Suprapubic skin (tissue), 4 donors: ENCODE results near the gene PXMP4. TPM values are rescaled to one million over a fixed set of nuclear protein-coding genes. Genes with fewer than 3 reads are reported as not detected.

ENCODE experiments used
- DNase-seq, 2 donors: peaks; one replicate each; pipeline ENCODE4 v3.0.0-alpha.2; 2019; ENCODE audit warnings: low spot score in 2 of 2
- H3K27ac ChIP-seq: fragments of 200-600 bp; sonication (generic); one replicate; pipeline ENCODE4 v1.5.1; 2019
- H3K27me3 ChIP-seq: fragments of 200-600 bp; sonication (generic); one replicate; pipeline ENCODE4 v1.5.1; 2019
- H3K36me3 ChIP-seq: fragments of 200-600 bp; sonication (generic); one replicate; pipeline ENCODE4 v1.5.1; 2019
- H3K4me1 ChIP-seq: fragments of 200-600 bp; sonication (generic); one replicate; pipeline ENCODE4 v1.5.1; 2019
- H3K4me3 ChIP-seq: fragments of 200-600 bp; sonication (generic); one replicate; pipeline ENCODE4 v1.5.1; 2019; ENCODE audit warnings: mild to moderate bottlenecking
- H3K9me3 ChIP-seq: fragments of 200-600 bp; sonication (generic); one replicate; pipeline ENCODE4 v1.5.1; 2019
- EP300 ChIP-seq: sonication (generic); formaldehyde crosslinking; IDR thresholded peaks from one replicate; pipeline ENCODE4 v1.6.1; 2017; ENCODE audit warnings: antibody characterized with exemption
- POLR2A ChIP-seq, 2 donors: fragments of 450-650 bp; IDR thresholded peaks; one replicate each; pipeline ENCODE4 v1.6.1; 2017; ENCODE audit warnings: antibody characterized with exemption in 2 of 2, mild to moderate bottlenecking in 2 of 2, moderate library complexity in 2 of 2
- POLR2AphosphoS5 ChIP-seq, 3 donors: sonication (generic); formaldehyde crosslinking; IDR thresholded peaks; one replicate each; pipeline ENCODE4 v1.6.1; 2017; ENCODE audit warnings: antibody characterized with exemption in 3 of 3
- WGBS: methylation state at CpG from one replicate; pipeline ENCODE4 v1.1.5; 2018; 5-methylcytosine and 5-hydroxymethylcytosine counted together
- total RNA-seq, 4 donors: library from RNA; depleted of rRNA; stranded (reverse); fragments of >200 nt; gene quantifications; one replicate each; pipeline ENCODE4 v1.1.0, GENCODE V29; 2016
- TF ChIP-seq, protein P1 (sequence below), 2 donors: fragments of 200-600 bp in 1 of 2; fragments of 450-650 bp in 1 of 2; sonication (generic) in 1 of 2; IDR thresholded peaks; one replicate each; pipeline ENCODE4 v1.5.1; 2016 to 2019; ENCODE audit warnings: antibody characterized with exemption in 2 of 2, mild to moderate bottlenecking in 1 of 2, moderate library complexity in 1 of 2

The PXMP4 gene
- total RNA-seq, 4 donors from 2014 or later, result 8.7 to 32.4 (median 24.3) TPM

GRCh38 chr20:33656783-33657703 is 63.1 kb downstream of the PXMP4 start:
- H3K4me1 ChIP-seq, result peaks cover 27% of the 10 kb centered on the region
- H3K27me3 ChIP-seq, result no peaks in the 10 kb centered on the region
- H3K9me3 ChIP-seq, result no peaks in the 10 kb centered on the region
- H3K27ac ChIP-seq, result no peak overlapping the region
- no peak overlapping the region for H3K4me3 ChIP-seq
- WGBS, result 94% methylated on average over 7 of the region's 17 CpGs
- DNase-seq, result no peak
- TF ChIP-seq POLR2A (IDR thresholded peaks at IDR 0.05) (no peak), POLR2AphosphoS5 (IDR thresholded peaks at IDR 0.05) (no peak), EP300 (no peak)
- TF ChIP-seq, protein P1, sequence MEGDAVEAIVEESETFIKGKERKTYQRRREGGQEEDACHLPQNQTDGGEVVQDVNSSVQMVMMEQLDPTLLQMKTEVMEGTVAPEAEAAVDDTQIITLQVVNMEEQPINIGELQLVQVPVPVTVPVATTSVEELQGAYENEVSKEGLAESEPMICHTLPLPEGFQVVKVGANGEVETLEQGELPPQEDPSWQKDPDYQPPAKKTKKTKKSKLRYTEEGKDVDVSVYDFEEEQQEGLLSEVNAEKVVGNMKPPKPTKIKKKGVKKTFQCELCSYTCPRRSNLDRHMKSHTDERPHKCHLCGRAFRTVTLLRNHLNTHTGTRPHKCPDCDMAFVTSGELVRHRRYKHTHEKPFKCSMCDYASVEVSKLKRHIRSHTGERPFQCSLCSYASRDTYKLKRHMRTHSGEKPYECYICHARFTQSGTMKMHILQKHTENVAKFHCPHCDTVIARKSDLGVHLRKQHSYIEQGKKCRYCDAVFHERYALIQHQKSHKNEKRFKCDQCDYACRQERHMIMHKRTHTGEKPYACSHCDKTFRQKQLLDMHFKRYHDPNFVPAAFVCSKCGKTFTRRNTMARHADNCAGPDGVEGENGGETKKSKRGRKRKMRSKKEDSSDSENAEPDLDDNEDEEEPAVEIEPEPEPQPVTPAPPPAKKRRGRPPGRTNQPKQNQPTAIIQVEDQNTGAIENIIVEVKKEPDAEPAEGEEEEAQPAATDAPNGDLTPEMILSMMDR (IDR thresholded peaks at IDR 0.05), result no peak
- H3K36me3 ChIP-seq, result peaks cover 33% of the 10 kb centered on the region

DNA sequence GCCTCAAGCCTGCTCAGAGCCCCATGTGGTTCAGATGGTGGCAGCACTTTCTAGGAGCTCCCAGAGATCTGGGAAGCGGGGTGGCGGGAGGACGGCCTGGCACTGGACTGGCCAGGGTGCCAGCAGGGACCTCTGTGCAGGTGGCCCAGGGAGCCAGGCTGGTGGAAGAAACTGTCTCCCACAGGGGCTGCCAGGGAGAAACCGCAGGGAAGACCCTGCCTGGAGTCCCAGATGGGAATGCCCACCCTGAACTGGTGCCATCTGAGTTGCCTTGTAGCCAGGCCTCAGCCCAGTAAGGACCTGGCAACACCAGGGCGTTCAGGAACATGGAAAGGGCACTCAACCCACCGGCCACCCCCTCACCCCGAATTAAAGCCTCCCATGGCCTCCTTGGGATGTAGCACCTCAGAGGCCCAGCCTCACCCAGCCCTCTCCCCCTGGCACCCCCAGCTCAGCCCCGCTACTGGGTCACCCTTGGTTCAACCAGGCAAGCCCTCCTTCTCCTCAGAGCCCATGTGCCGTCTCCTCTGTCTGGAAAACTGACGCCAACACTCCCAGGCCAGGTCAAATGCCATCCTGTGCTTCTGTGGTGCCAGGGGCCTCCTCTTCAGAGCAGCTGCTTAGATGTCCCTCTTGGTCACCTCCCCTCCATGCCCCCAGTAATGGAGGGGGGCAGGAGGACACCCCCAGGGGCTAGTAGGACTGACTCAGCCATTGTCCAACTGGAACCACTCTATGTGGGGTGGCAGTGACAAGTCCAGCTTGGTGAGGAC is 63.9 kb downstream of the PXMP4 start:
- 87% methylated on average over 6 of the region's 10 CpGs for WGBS
- Histone ChIP-seq H3K4me1 (peaks cover 34% of the 10 kb centered on the region), H3K27ac (no peak overlapping the region), H3K9me3 (no peaks in the 10 kb centered on the region), H3K36me3 (peaks cover 33% of the 10 kb centered on the region), H3K27me3 (no peaks in the 10 kb centered on the region), H3K4me3 (no peak overlapping the region)
- DNase-seq, result no peak
- TF ChIP-seq, protein P1 (IDR thresholded peaks at IDR 0.05), result no peak
- TF ChIP-seq POLR2AphosphoS5 (IDR thresholded peaks at IDR 0.05) (no peak), POLR2A (IDR thresholded peaks at IDR 0.05) (no peak), EP300 (no peak)

DNA sequence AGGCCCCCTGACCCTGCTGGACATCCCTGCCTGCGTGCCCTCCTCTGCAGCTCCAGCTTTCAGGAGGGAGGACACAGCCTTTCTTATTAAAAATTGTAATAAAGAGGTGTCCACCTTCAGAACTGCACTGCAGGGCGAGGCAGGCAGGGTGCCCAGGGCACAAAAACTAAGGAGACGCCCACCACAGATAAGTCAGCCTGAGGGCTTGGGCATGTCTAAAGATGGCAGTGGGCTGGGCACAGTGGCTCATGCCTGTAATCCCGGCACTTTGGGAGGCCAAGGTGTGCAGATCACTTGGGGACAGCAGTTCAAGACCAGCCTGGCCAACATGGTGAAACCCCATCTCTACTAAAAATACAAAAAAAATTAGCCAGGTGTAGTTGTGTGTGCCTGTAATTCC is 64.9 kb downstream of the PXMP4 start:
- peaks cover 32% of the 10 kb centered on the region for H3K36me3 ChIP-seq
- no peak overlapping the region for H3K27ac ChIP-seq
- peaks cover 43% of the 10 kb centered on the region for H3K4me1 ChIP-seq
- H3K27me3 ChIP-seq, result no peaks in the 10 kb centered on the region
- 51% methylated on average over 4 of the region's 4 CpGs for WGBS
- H3K4me3 ChIP-seq, result no peak overlapping the region
- no peak for TF ChIP-seq EP300
- no peak for TF ChIP-seq POLR2AphosphoS5 (IDR thresholded peaks at IDR 0.05)
- TF ChIP-seq, protein P1 (IDR thresholded peaks at IDR 0.05), result no peak
- TF ChIP-seq POLR2A (IDR thresholded peaks at IDR 0.05), result no peak
- DNase-seq, result no peak
- no peaks in the 10 kb centered on the region for H3K9me3 ChIP-seq

GRCh38 chr20:33654680-33655161 is 65.4 kb downstream of the PXMP4 start:
- Histone ChIP-seq H3K4me3 (no peak overlapping the region), H3K36me3 (peaks cover 27% of the 10 kb centered on the region), H3K9me3 (no peaks in the 10 kb centered on the region), H3K4me1 (peaks cover 47% of the 10 kb centered on the region), H3K27ac (no peak overlapping the region), H3K27me3 (no peaks in the 10 kb centered on the region)
- WGBS, result 61% methylated on average over 14 of the region's 14 CpGs
- no peak for DNase-seq
- TF ChIP-seq, protein P1 (IDR thresholded peaks at IDR 0.05), result no peak
- TF ChIP-seq EP300, result no peak
